Adrenal gland (tissue), 5 donors: Measurements from ENCODE around the gene NXF2B.

Source experiments
- POLR2A ChIP-seq, 2 donors: fragments of 450-650 bp; IDR thresholded peaks; one replicate each; pipeline ENCODE4 v1.6.1; 2017; ENCODE audit warnings: antibody characterized with exemption in 2 of 2, mild to moderate bottlenecking in 2 of 2, moderate library complexity in 1 of 2
- TF ChIP-seq, protein P1 (sequence below), 6 experiments: fragments of 450-650 bp in 4 of 6; fragments of 200-600 bp in 2 of 6; sonication (generic) in 1 of 6; IDR thresholded peaks; 1 replicate in 5 of 6; 2 replicates in 1 of 6; pipeline versions ENCODE4 v1.5.1 to v1.8.0; 2016 to 2021; ENCODE audit warnings: antibody characterized with exemption in 6 of 6, mild to moderate bottlenecking in 2 of 6, moderate library complexity in 1 of 6
- donor health status: DM: no; HTN: no; CAD: no.

DNA sequence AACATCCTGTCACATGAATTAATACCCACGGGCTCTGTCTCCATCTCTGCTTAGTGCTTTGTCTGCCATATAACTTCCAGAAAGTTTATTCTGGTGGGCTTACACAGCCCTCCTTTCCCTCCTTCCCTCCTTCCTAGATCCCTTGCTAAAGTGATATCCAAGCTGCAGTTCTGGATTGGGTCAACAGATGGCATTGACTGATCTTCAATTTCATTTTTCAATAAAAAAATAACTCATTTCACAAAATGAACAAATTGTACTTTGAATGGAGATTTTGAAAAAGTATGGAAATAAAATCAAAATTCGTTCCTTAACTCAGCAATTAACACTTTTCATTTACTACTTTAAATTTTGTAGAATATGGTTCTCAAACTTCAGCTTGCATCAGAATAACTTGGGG lies 97.9 kb downstream of the NXF2B start:
- TF ChIP-seq, protein P1, sequence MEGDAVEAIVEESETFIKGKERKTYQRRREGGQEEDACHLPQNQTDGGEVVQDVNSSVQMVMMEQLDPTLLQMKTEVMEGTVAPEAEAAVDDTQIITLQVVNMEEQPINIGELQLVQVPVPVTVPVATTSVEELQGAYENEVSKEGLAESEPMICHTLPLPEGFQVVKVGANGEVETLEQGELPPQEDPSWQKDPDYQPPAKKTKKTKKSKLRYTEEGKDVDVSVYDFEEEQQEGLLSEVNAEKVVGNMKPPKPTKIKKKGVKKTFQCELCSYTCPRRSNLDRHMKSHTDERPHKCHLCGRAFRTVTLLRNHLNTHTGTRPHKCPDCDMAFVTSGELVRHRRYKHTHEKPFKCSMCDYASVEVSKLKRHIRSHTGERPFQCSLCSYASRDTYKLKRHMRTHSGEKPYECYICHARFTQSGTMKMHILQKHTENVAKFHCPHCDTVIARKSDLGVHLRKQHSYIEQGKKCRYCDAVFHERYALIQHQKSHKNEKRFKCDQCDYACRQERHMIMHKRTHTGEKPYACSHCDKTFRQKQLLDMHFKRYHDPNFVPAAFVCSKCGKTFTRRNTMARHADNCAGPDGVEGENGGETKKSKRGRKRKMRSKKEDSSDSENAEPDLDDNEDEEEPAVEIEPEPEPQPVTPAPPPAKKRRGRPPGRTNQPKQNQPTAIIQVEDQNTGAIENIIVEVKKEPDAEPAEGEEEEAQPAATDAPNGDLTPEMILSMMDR (IDR thresholded peaks at IDR 0.05) = peak in 2 of 6 experiments; percentile 8 to 26
- no peak for TF ChIP-seq POLR2A (IDR thresholded peaks at IDR 0.05)
